ENCODE results near the gene GNG10.

- TF ChIP-seq CTCF (IDR thresholded peaks at IDR 0.05; ENCODE audit: insufficient read depth, low read length, poor library complexity, severe bottlenecking) (no peak), EZH2phosphoT487 (conservative IDR thresholded peaks at IDR 0.05; ENCODE audit: low read length) (no peak)
These were observed 17.1 kb upstream of the GNG10 start for GRCh38 chr9:111644195-111644772.

All from SU-DHL-6 (cell line).